Nephron progenitor cell (in vitro differentiated cells): ENCODE results near the gene RAPGEF4.

Source experiments
- DNase-seq: peaks from one replicate; pipeline ENCODE4 v3.0.0; 2021
- H3K27ac Mint-ChIP-seq: 2 replicates; pipeline ENCODE4 v1.8.0; 2021; ENCODE audit warnings: mild to moderate bottlenecking, moderate library complexity, mixed read lengths
- H3K27me3 Mint-ChIP-seq: 2 replicates; pipeline ENCODE4 v1.8.0; 2021; ENCODE audit warnings: mild to moderate bottlenecking, low read depth, mixed read lengths; ENCODE audit not compliant: poor library complexity
- H3K36me3 Mint-ChIP-seq: 2 replicates; pipeline ENCODE4 v1.8.0; 2021; ENCODE audit warnings: low read depth, mixed read lengths
- H3K4me1 Mint-ChIP-seq: 2 replicates; pipeline ENCODE4 v1.8.0; 2021; ENCODE audit warnings: mixed read lengths
- H3K4me3 Mint-ChIP-seq: 2 replicates; pipeline ENCODE4 v1.8.0; 2021; ENCODE audit warnings: mild to moderate bottlenecking, moderate library complexity, mixed read lengths
- H3K9me3 Mint-ChIP-seq: 2 replicates; pipeline ENCODE4 v1.8.0; 2021; ENCODE audit warnings: mild to moderate bottlenecking, moderate library complexity, mixed read lengths
- TF ChIP-seq, protein P1 (sequence below): fragments of 200-600 bp; sonication (generic); IDR thresholded peaks from 2 replicates; pipeline ENCODE4 v1.5.0; 2021; ENCODE audit warnings: antibody characterized with exemption

Gene RAPGEF4

DNA sequence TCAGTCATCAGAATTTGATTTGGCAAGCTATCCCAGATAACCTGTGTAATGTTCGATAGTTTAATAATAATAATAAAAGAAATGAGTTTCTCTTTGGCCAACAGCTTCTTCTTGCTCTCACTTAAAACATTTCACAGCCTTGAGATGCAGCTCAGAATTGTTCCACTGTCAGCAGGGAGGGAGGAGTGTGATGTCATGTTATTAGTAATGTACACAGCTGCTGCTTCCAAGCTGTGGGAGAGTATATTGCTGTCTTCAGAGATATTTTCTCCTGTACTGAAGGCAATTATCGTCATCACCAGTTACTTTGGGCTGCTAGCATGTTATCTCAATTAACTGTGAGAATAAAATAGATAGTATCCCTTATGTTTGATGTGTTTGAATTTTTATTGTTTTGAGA is 193.1 kb downstream of the RAPGEF4 start:
- Mint-ChIP-seq H3K36me3 (no peaks in the 10 kb centered on the region), H3K27me3 (peaks cover 8% of the 10 kb centered on the region), H3K4me3 (no peak overlapping the region), H3K4me1 (peaks cover 34% of the 10 kb centered on the region), H3K27ac (no peak overlapping the region), H3K9me3 (no peaks in the 10 kb centered on the region)
- TF ChIP-seq, protein P1, sequence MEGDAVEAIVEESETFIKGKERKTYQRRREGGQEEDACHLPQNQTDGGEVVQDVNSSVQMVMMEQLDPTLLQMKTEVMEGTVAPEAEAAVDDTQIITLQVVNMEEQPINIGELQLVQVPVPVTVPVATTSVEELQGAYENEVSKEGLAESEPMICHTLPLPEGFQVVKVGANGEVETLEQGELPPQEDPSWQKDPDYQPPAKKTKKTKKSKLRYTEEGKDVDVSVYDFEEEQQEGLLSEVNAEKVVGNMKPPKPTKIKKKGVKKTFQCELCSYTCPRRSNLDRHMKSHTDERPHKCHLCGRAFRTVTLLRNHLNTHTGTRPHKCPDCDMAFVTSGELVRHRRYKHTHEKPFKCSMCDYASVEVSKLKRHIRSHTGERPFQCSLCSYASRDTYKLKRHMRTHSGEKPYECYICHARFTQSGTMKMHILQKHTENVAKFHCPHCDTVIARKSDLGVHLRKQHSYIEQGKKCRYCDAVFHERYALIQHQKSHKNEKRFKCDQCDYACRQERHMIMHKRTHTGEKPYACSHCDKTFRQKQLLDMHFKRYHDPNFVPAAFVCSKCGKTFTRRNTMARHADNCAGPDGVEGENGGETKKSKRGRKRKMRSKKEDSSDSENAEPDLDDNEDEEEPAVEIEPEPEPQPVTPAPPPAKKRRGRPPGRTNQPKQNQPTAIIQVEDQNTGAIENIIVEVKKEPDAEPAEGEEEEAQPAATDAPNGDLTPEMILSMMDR, result no peak
- DNase-seq, result no peak

DNA sequence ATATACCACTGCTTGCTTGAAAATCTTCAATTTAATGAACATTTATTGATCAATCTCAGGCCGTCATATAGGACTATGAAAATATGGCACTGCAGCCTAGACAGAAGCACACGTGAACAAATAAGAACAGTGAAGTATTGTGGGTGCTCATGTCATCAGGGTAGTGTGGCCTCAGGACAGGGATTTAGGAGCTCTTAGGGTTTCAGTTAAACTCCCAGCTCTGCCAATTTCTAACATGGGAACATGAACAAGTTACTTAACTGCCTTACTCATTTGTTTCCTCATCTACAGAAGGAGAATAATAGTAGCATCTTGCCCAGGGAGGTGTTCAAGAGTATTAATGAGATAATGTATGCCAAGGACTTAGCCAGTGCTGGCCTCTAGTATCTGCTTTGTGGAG is 194.0 kb downstream of the RAPGEF4 start:
- Mint-ChIP-seq H3K36me3 (no peaks in the 10 kb centered on the region), H3K27ac (no peak overlapping the region), H3K4me3 (no peak overlapping the region), H3K27me3 (peaks cover 8% of the 10 kb centered on the region), H3K4me1 (peaks cover 34% of the 10 kb centered on the region), H3K9me3 (no peaks in the 10 kb centered on the region)
- DNase-seq, result no peak
- TF ChIP-seq, protein P1, result no peak

DNA sequence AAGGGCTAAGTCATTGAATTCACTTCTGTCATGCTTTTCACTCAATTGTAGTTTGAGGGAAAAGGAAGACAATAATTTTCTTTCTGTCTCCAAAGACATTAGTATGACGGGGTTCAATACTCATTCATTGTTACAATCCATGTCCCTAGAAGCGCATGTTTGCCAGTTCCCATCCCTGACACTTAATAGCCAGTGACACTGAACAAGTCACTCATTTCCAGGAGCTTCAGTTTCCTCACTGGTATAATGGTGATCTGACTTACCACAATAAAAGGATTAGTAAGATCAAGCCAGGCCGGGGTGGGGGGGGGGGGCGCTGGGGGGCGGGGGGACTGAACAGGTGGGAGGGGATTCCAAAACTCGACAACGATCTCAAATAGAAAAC is 195.2 kb downstream of the RAPGEF4 start:
- Mint-ChIP-seq H3K27me3 (peaks cover 8% of the 10 kb centered on the region), H3K36me3 (no peaks in the 10 kb centered on the region), H3K27ac (no peak overlapping the region), H3K4me1 (peaks cover 34% of the 10 kb centered on the region), H3K9me3 (no peaks in the 10 kb centered on the region), H3K4me3 (no peak overlapping the region)
- TF ChIP-seq, protein P1, result no peak
- no peak for DNase-seq

DNA sequence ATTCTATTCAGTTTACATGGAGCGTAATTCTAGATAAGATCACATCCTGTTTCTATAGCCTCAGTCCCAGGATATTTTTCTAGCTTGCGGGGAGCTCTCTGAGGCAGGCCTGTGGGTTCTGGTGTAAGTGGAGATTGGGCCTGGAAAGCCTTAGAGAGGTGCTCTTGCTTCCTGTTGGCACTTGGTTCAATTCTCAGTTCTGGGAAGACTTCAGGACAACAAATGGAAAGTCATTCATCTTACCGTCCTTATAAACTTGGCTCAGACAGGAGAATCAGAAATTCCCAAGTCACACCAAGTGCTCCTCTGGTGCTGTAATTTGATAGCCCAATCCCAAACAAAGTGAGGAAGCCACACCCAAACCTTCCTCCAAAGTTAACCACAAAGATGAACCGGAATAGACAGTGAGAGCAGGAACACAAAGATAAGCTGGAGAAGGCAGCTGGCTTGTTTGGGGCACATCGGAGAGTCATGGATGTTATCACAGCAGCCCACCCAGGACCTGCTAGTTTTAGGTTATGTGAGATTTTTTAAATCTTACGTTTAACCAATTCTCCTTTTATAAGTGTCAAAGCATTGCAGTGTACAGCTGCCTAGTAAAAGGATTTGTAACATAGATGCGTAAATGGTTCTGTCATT is 195.7 kb downstream of the RAPGEF4 start:
- Mint-ChIP-seq H3K4me3 (peak overlapping the region; percentile 69), H3K27me3 (peaks cover 8% of the 10 kb centered on the region), H3K4me1 (peaks cover 34% of the 10 kb centered on the region), H3K27ac (peak overlapping the region; percentile 83), H3K36me3 (no peaks in the 10 kb centered on the region), H3K9me3 (no peaks in the 10 kb centered on the region)
- DNase-seq, result no peak
- TF ChIP-seq, protein P1, result no peak

DNA sequence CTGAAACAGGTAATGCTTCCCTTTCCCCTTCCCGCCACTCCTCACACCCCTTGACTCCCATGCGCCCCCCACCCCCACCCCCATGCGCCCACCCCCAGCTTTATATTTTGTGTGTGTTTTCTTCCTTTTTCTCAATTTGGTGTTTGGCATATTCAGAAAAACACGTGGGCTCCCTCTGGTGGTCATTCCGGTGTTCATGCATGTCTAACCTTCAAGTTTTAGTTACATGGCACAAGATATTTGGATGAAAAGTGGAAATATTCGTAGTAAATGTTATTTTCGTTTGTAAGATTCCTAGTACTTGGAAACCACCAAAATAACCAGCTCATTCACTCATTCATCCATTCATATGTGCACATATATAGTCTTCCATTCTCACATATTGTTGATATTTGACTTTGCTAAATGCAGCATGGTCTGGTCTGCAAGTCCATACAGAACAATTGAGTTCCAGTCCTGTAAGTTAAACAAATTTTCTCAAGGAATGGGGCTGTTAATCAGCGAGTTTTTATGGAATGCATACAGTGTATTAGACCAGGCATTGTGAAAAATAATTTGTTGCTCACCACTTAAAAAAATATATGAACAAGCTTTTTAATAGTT is 196.4 kb downstream of the RAPGEF4 start:
- Mint-ChIP-seq H3K4me1 (peaks cover 34% of the 10 kb centered on the region), H3K27me3 (peaks cover 5% of the 10 kb centered on the region), H3K36me3 (no peaks in the 10 kb centered on the region), H3K4me3 (peak overlapping the region; percentile 29), H3K27ac (no peak overlapping the region), H3K9me3 (no peaks in the 10 kb centered on the region)
- peak; percentile 76 for DNase-seq
- TF ChIP-seq, protein P1, result peak; percentile 57
